ENCODE results near the gene TBC1D16.

TBC1D16 gene

DNA sequence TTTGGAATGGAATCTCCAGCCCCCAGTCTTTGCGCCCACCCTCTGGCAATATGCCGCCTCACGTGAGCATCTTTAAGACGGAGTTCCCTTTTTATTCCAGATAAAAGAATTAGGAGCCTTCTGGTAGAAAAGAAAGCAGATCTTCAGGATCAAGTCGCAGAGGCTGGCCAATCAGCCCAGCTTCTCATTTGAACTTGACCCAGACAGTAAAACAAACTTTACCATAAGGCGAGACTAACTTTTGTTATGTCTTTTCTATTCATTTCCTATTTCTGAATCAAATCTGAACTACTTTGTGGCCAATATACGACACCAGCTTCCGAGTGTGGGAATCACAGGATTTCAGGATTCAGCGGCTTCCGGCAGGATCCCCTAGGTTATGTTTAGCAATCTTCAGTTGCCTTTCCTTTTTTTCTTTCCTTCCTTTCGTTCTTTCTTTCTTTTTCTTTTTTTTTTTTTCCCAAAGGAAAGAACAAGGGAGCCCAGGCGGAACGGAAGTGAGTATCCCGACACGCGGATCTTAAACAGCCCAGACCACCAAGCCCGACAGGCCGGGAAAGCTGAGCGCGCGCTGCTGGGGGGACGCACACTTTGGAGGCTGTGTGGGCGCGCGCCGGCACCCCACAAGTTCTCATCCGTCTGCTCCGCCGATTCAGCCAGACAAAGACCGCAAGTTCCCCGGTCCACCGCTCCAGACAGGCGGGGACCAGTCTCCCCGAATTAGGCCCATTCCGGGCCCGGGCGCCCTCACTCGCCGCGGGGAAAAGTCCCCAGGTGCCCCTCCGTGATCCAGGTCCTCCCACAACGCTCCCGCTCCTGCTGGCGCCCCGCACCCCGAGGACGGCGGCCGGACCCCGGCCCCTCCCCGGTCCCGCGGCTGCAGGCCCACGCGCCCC, 633 bp downstream of the TBC1D16 start:
- H3K27ac ChIP-seq, result peak overlapping the region; percentile 98
- TF ChIP-seq, protein P1, sequence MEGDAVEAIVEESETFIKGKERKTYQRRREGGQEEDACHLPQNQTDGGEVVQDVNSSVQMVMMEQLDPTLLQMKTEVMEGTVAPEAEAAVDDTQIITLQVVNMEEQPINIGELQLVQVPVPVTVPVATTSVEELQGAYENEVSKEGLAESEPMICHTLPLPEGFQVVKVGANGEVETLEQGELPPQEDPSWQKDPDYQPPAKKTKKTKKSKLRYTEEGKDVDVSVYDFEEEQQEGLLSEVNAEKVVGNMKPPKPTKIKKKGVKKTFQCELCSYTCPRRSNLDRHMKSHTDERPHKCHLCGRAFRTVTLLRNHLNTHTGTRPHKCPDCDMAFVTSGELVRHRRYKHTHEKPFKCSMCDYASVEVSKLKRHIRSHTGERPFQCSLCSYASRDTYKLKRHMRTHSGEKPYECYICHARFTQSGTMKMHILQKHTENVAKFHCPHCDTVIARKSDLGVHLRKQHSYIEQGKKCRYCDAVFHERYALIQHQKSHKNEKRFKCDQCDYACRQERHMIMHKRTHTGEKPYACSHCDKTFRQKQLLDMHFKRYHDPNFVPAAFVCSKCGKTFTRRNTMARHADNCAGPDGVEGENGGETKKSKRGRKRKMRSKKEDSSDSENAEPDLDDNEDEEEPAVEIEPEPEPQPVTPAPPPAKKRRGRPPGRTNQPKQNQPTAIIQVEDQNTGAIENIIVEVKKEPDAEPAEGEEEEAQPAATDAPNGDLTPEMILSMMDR (conservative IDR thresholded peaks at IDR 0.05), result no peak

DNA sequence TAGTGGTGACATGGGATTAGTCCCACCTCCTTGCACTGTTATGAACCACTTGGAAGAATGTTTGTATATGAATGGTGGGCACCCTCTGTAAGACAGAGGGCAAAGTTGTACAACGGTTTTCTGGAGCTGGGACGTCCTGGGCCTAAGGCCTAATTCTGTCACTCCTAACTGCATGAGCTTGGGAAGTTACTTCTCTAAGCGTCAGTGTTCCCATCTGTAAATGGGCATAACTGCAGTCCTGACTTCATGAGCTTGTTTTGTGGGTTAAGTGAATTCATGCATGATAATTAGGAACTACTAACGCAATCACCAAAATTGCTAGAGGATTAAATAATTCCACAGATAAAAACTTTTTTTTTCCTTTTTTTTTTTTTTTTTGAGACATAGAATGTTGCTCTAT, 1.8 kb downstream of the TBC1D16 start:
- H3K27ac ChIP-seq, result peak overlapping the region; percentile 98; the same call in 1 of the 2 replicates
- TF ChIP-seq, protein P1 (conservative IDR thresholded peaks at IDR 0.05), result no peak

DNA sequence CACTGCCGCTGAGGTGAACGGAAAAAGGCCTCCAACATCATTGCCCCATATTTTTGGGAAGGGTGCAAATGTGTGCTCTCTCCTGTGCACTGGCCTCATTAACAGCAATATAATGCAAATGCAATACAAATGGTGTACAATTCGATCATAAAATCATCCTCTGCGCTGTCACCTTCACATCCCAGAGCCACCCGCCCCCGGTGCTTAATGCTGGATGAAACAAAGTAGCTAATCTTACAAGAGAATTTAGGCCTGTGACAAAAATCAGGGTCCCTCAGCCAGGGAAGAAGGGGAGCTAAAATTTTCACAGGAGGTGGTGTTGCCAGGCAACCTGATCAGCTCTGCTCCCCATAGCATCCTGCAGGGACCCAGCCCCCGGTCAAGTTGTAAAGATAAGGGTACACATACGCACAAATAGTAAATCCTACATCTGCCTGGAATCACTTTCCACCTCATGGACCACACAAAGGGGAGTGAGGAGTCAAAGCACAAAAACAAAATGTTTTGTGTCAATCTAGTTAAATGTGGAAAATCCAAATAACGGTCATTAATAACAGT, 3.0 kb downstream of the TBC1D16 start:
- TF ChIP-seq, protein P1 (conservative IDR thresholded peaks at IDR 0.05), result no peak
- H3K27ac ChIP-seq, result peak overlapping the region; percentile 98

DNA sequence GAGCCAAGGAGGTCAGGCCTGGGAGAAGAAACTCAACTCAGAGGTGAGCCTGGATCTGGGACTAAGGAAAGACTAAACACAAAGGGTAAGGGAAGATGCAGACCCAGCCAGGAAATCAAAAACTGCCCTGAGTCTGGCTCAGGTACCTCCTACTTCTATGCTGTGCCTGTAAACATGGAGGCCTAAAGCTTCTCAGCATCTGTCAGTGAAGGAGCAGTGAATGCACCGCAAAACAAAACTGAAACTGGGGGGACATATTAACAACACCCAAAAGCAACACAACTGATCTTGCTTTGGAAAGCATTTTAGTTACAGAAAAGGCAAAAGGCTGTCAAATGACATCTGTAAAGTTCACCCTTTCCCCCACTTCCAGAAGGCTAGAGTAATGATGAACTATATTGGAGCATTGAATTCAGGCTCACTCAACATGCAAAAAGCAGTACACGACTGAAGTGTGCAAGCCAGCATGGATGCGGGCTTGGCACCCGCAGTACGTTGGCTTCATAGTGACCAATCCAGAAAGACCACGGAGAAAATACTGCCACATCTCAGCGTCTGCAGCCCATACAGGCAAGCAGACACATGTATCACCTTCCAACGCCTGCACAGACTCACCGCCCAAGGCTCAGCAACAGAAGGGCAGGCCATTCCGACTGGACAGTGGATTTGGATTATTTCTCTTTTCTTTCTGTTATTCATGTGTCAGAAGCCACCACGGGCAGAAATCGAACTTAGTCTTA, 3.8 kb downstream of the TBC1D16 start:
- TF ChIP-seq, protein P1 (conservative IDR thresholded peaks at IDR 0.05), result no peak
- H3K27ac ChIP-seq, result peak overlapping the region; percentile 98

DNA sequence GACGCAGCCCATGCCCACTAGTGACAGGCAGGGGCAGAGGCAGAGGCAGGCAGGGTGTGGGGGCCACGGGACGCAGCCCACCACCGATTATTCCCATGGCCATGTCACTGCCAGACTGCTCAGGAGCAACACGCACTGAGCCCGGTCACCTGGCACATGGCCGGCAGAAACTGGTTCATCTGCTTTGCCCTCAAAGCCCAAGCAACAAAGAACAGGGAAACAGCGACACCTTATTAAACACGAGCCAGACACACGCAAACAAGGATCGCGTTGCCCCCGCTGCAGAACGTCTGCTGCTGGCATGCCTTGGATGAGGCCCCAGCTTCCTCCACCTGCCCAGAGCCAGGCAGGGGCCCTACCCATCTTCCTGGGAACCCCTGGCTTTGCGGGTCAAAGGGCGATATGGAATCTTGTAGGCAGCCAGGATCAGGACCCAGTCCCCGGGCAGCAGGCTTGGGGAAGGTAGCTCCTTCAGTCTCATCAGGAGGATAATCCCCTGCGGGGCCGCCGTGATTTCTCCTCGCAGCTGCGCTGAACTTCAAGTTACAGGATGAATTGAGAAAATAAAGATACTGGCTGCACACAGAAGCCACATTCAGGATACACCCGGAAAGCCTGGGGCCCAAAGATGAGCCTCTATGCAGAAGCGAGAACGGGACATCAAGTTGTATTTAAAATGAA, 4.8 kb downstream of the TBC1D16 start:
- TF ChIP-seq, protein P1 (conservative IDR thresholded peaks at IDR 0.05), result peak; percentile 52
- H3K27ac ChIP-seq, result peak overlapping the region; percentile 98

DNA sequence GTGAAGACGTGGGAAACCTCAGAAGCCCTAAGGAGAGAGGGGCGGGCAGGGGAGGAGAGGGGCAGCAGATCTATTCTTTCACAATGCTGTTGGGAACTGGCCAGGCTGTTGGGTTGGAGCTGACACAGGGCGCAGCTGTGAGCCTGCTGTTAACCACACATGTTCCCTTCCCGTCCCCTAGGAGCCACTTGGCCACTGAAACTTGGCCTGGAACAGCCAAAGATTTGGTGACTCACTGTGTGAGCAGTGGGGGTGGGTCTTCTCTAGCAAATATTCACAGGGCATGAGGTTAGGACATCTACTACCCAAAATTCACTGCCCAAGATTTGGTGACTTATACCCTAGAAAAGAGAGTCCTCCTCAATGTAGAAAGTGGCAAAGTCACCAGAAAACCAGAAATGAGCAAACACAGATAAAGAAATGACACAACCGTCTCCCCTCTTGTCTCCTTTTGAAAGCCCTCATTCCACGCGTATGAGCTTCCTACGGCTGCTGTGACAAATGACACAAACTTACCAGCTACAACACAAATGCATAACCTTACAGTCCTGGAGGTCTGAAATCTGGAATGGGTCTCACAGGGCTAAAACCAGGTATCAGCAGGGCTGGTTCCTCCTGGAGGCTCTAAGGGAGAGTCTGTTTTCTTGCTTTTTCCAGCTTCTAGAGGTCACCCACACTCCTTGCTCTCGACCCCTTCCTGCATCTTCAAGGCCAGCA, 6.3 kb downstream of the TBC1D16 start:
- H3K27ac ChIP-seq, result peak overlapping the region; percentile 98
- TF ChIP-seq, protein P1 (conservative IDR thresholded peaks at IDR 0.05), result no peak
